NB4 (cell line): ENCODE data around the gene NAV3.

ENCODE experiments used
- DNase-seq: peaks from one replicate; pipeline ENCODE4 v3.0.0; 2010; ENCODE audit warnings: low read depth
- H3K4me3 ChIP-seq: one replicate; pipeline ENCODE4 v1.5.1; 2011; ENCODE audit warnings: mild to moderate bottlenecking, low read depth, low read length, moderate library complexity
- CTCF ChIP-seq: IDR thresholded peaks from one replicate; pipeline ENCODE4 v1.5.1; 2012; ENCODE audit warnings: low read depth, low read length
- MAX ChIP-seq: IDR thresholded peaks from 2 replicates; pipeline ENCODE4 v1.6.1; 2011; ENCODE audit warnings: low read depth, low read length
- MYC ChIP-seq: IDR thresholded peaks from 2 replicates; pipeline ENCODE4 v1.6.1; 2011; ENCODE audit warnings: low read depth, low read length
- POLR2A ChIP-seq: IDR thresholded peaks from 2 replicates; pipeline ENCODE4 v1.6.1; 2011; ENCODE audit warnings: mild to moderate bottlenecking; ENCODE audit not compliant: insufficient read length; ENCODE audit errors: extremely low read depth

NAV3 gene

GRCh38 chr12:78060186-78060585, 229.5 kb downstream of the NAV3 start:
- no peak for TF ChIP-seq POLR2A
- TF ChIP-seq MYC, result no peak
- no peak for TF ChIP-seq CTCF
- no peak for TF ChIP-seq MAX
- no peak overlapping the region for H3K4me3 ChIP-seq
- DNase-seq, result no peak

DNA sequence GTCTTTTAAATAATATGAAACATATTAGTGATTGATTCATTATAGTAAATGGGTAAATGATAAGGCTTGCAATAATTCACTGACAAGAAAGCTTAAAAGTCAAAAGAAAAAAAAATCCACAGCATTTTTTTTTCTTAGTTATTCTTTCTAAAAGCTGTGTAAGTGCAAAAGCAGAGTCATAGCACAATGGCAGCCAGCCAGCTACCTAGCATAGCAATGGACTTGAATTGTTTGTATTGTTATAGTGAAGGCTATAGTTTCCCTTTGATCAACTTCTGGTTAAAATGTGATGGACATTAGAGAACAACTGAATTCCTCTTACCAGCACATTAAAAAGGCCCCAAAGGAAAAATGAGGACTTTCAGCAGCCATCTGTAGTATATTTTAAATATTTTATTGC, 232.1 kb downstream of the NAV3 start:
- no peak overlapping the region for H3K4me3 ChIP-seq
- DNase-seq, result no peak
- TF ChIP-seq CTCF (no peak), MYC (no peak), POLR2A (no peak), MAX (no peak)

DNA sequence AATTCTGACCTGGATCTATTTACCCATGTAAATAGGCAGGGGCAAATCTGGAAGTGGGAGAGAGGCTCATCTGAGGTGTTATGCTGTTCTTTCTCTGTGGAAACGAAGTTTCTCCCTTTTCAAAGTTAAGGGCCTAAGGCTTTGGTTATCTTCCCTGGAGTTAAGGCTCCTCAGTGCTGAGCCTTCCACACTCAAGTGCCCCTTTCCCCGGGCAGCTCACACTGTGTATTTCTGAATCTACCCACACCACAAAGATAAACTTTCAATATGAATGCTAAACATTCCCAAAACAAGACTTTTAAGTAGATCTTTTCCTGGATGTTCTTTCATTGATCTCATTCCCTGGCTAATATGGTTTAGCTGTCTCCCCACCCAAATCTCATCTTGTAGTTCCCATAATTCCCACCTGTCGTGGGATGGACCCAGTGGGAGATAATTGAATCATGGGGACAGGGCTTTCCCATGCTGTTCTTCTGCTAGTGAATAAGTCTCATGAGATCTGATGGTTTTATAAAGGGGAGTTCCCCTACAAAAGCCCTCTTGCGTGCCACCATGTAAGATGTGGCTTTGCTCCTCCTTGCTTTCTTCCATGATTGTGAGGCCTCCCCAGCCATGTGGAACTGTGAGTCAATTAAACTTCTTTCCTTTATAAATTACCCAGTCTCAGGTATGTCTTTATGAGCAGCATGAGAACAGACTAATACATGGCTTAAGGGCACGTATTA, 251.1 kb downstream of the NAV3 start:
- TF ChIP-seq CTCF (no peak), MAX (no peak), MYC (no peak), POLR2A (no peak)
- no peak for DNase-seq
- no peak overlapping the region for H3K4me3 ChIP-seq

- no peak for DNase-seq
- no peak for TF ChIP-seq POLR2A
- no peak for TF ChIP-seq CTCF
- no peak for TF ChIP-seq MYC
- H3K4me3 ChIP-seq, result no peak overlapping the region
Observed at GRCh38 chr12:78085542-78086182, 255.0 kb downstream of the NAV3 start.

- TF ChIP-seq CTCF (no peak), MYC (no peak)
- no peak overlapping the region for H3K4me3 ChIP-seq
- DNase-seq, result no peak
Observed at GRCh38 chr12:78086553-78087362, 256.1 kb downstream of the NAV3 start.

DNA sequence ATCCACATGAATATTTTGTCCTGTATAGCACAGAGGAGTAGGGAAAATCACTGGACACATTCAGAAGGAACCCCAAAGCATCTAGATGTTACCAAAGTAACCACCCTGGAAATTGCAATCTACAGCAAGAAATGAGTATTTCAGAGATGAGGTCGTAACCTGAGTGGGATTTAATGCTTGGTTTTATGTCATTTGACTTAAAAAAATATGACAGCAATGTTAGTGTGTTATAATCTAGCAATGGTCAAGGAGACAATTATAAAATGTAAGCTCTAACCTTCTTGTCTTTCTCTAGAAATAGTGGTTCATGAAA, 256.6 kb downstream of the NAV3 start:
- no peak overlapping the region for H3K4me3 ChIP-seq
- no peak for DNase-seq
- TF ChIP-seq POLR2A (no peak), MAX (no peak), CTCF (no peak), MYC (no peak)
